Bronchial epithelial cell (primary cell): ENCODE measurements around the gene FAM107B. TPM values are rescaled to one million over a fixed set of nuclear protein-coding genes. Genes with fewer than 3 reads are reported as not detected.
"Not testable (repeated sequence)": the region's sequence is repeated elsewhere in the genome, so short reads cannot be mapped to it uniquely, and the experiment has no call there.

Source experiments
- DNase-seq: peaks from one replicate; pipeline ENCODE4 v3.0.0-alpha.2; 2010; ENCODE audit warnings: low read depth
- FAIRE-seq: peaks from 2 replicates; lab custom pipeline; 2011; peaks lifted over from hg19 to GRCh38; lab: Jason Lieb, UNC
- H3K27me3 ChIP-seq: 2 replicates; pipeline ENCODE4 v1.5.1; 2011; ENCODE audit warnings: low read length; ENCODE audit not compliant: control insufficient read depth, insufficient read depth
- H3K36me3 ChIP-seq: 2 replicates; pipeline ENCODE4 v1.5.1; 2011; ENCODE audit warnings: low read length; ENCODE audit not compliant: control insufficient read depth, insufficient read depth
- H3K4me3 ChIP-seq: 2 replicates; pipeline ENCODE4 v1.5.1; 2011; ENCODE audit warnings: mild to moderate bottlenecking, low read depth, low read length, control low read depth
- total RNA-seq: library from RNA; depleted of rRNA; stranded (reverse); fragments of >200 nt; gene quantifications from 2 replicates; pipeline ENCODE4 v1.2.1, GENCODE V29; 2014
- TF ChIP-seq, protein P1 (sequence below): IDR thresholded peaks from 2 replicates; pipeline ENCODE4 v1.5.1; 2011; ENCODE audit warnings: mild to moderate bottlenecking, moderate library complexity, low read length, control low read depth, inconsistent platforms; ENCODE audit not compliant: insufficient read depth, severe bottlenecking

Gene FAM107B
- total RNA-seq, 1 donor from 2014 or later, result 18.7 TPM

DNA sequence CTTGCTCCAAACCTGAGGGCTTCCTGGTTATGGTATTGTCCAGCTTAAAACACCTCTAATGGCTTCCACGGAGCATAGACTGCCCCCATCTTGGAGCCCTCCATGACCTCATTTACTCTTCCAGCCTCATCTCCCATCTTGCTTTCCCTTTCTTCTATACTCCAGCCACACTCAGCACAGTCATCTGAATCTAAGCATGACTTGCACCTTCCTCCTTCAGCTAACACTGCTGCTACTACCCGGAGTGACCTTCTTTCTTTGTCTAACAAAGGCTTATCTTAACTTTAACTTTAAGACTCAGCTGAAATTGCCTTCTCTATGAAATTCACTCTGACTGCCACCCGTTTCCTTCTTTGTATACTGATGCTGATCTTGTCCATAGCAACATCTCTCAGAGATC is 135.1 kb downstream of the FAM107B start:
- no peak overlapping the region for H3K4me3 ChIP-seq
- DNase-seq (no peak), FAIRE-seq (no peak)
- no peaks in the 10 kb centered on the region for H3K36me3 ChIP-seq
- H3K27me3 ChIP-seq, result no peaks in the 10 kb centered on the region
- TF ChIP-seq, protein P1, sequence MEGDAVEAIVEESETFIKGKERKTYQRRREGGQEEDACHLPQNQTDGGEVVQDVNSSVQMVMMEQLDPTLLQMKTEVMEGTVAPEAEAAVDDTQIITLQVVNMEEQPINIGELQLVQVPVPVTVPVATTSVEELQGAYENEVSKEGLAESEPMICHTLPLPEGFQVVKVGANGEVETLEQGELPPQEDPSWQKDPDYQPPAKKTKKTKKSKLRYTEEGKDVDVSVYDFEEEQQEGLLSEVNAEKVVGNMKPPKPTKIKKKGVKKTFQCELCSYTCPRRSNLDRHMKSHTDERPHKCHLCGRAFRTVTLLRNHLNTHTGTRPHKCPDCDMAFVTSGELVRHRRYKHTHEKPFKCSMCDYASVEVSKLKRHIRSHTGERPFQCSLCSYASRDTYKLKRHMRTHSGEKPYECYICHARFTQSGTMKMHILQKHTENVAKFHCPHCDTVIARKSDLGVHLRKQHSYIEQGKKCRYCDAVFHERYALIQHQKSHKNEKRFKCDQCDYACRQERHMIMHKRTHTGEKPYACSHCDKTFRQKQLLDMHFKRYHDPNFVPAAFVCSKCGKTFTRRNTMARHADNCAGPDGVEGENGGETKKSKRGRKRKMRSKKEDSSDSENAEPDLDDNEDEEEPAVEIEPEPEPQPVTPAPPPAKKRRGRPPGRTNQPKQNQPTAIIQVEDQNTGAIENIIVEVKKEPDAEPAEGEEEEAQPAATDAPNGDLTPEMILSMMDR, result no peak

DNA sequence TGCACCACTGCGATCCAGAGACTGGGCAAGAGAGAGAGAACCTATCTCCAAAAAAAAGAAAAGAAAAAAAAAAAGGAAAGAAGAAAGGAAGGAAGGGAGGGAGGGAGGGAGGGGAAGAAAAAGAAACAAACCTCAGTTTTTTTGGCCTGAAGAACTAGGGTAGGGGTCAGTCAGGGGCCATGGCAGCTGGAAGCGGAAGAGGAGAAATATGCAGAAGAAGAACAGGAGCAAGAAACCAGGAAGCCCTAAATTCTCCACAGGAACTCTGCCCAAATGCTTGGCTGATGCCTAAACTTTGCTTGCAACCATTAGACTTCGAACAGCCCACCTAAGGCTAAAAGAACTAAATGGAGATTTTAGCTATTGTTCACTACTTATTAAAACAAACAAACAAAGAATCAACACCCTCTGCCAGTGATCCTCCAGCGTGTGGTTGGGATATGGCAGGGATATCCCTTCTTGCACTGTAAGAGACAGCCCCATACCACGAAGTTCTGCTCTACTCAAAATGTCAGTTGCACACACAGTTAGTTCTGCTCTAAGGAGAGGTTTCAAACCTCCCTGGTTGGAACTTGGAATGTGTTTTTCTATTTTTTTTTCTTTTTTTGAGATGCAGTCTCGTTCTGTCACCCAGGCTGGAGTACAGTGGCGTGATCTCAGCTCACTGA is 139.5 kb downstream of the FAM107B start:
- no peak for FAIRE-seq
- H3K36me3 ChIP-seq, result no peaks in the 10 kb centered on the region
- no peaks in the 10 kb centered on the region for H3K27me3 ChIP-seq
- no peak for DNase-seq
- no peak overlapping the region for H3K4me3 ChIP-seq
- TF ChIP-seq, protein P1, result no peak

DNA sequence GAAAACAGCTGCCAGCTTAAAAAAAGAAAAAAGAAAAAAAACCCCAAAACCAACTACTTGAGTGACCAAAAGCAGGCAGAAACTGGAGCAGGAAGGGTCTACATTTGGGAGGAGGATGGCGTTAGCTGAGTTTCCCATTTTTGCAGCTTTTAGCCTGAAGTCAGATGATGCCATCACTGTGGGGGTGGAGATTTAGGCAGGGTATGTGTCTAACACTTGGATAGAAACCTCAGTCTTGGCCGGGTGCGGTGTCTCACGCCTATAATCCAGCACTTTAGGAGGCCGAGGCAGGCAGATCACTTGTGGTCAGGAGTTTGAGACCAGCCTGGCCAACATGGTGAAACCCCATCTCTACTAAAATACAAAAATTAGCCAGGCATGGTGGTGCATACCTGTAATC is 140.1 kb downstream of the FAM107B start:
- not testable (repeated sequence) for DNase-seq, H3K4me3 ChIP-seq, FAIRE-seq, H3K27me3 ChIP-seq, H3K36me3 ChIP-seq

DNA sequence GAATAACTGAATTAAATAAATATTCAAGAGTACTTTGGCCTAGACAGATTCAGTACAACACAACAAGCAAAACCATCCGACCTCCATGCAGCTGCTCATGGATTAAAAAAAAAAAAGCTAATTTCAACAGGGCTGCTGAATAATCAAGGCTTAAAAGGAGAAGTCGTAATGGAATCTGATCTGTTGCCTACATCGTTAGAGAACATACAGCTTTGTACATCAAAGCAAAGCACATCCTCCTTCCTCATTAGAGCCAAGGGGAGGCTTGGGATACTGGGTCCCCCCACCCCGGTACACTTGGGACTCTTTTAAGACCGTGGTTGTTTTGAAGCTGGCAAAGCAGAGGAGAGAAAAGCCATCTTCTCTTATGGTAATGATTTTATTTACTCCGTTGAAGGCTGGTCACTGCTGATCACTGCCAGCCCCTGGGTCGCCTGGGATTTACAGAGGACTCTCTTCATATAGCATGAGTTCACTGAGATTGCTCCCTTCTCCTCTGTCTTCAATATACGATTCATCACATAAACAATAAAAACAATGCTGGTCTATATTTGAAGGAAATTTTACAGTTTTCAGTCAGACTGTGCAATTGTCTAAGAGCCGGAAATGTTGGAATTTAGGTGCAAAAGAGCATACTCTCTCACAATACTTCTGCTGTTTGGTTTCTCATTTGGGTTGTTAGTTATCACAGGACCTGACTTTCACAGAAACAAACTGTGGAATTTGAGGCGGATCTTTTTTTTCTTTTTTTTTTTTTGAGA is 148.8 kb downstream of the FAM107B start:
- Histone ChIP-seq H3K4me3 (no peak overlapping the region), H3K36me3 (no peaks in the 10 kb centered on the region), H3K27me3 (no peaks in the 10 kb centered on the region)
- FAIRE-seq, result no peak
- TF ChIP-seq, protein P1, result no peak
- DNase-seq, result no peak

DNA sequence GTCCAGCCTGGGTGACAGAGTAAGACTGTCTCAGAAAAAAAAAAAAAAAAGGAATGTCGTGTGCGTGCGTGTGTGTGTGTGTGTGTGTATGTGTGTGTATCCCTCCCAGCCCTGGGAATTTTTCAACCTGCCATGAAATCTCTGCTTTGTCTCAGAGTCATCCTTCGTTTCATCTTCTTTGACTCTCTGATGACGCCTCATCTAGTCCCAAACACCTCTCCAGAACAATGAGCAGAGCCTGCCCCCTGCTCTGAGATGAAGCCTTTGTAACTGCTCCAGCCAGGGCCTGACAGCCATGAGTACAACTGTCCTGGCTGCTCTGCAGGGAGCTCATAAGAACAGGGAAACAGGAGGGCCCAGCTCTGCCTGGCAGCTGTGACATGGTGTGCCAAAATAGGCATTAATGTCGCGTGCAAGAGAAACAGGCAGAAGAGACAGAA is 149.5 kb downstream of the FAM107B start:
- Histone ChIP-seq H3K36me3 (no peaks in the 10 kb centered on the region), H3K27me3 (no peaks in the 10 kb centered on the region), H3K4me3 (no peak overlapping the region)
- DNase-seq (no peak), FAIRE-seq (no peak)
- TF ChIP-seq, protein P1, result no peak

DNA sequence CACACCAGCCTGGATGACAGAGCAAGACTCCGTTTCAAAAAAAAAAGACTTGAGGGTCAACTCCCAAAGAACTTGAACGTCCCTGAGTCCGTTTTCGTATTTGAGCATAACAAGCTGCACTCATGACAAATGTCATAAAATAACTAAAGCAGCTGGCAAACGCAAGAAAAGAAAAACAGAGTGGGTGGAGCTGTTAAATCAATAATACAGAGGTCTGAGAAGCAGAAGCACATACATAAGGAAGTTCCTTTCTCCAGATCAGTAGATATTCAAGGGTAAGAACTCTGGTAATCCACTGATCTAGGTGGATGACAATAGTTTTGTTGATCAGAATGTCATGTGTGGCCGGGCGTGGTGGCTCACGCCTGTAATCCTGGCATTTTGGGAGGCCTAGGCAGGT is 150.1 kb downstream of the FAM107B start:
- no peak for FAIRE-seq

More for the DNA sequence above, 150.1 kb downstream of the FAM107B start:
- no peak overlapping the region for H3K4me3 ChIP-seq
- no peaks in the 10 kb centered on the region for H3K27me3 ChIP-seq
- DNase-seq, result no peak
- TF ChIP-seq, protein P1, result no peak
- H3K36me3 ChIP-seq, result no peaks in the 10 kb centered on the region
